DOHH2 (cell line): ENCODE measurements around the gene PLEKHM3.

Experiments
- H3F3A ChIP-seq: fragments of 200-600 bp; sonication (generic), shearing (Covaris generic); 2 replicates; pipeline ENCODE4 v1.6.0; 2016; ENCODE audit warnings: antibody characterized with exemption, mild to moderate bottlenecking; ENCODE audit not compliant: control insufficient read depth, insufficient read depth
- H3K27ac ChIP-seq: fragments of 200-600 bp; sonication (generic); 2 replicates; pipeline ENCODE4 v1.5.1; 2014; ENCODE audit warnings: low read depth, mild to moderate bottlenecking, low read length, moderate library complexity
- H3K27me3 ChIP-seq: fragments of 200-600 bp; sonication (generic); 2 replicates; pipeline ENCODE4 v1.6.1; 2014; ENCODE audit warnings: mild to moderate bottlenecking, low read length, mixed read lengths; ENCODE audit not compliant: control insufficient read depth
- H3K36me3 ChIP-seq: fragments of 200-600 bp; sonication (generic); 2 replicates; pipeline ENCODE4 v1.6.1; 2014; ENCODE audit warnings: mild to moderate bottlenecking, low read length, moderate library complexity, mixed read lengths; ENCODE audit not compliant: control insufficient read depth
- H3K4me1 ChIP-seq: fragments of 200-600 bp; sonication (generic); 2 replicates; pipeline ENCODE4 v1.6.1; 2014; ENCODE audit warnings: mild to moderate bottlenecking, low read length, mixed read lengths; ENCODE audit not compliant: control insufficient read depth
- H3K4me2 ChIP-seq: fragments of 200-600 bp; sonication (generic); 2 replicates; pipeline ENCODE4 v1.6.0; 2014; ENCODE audit warnings: mild to moderate bottlenecking, low read length, moderate library complexity
- H3K4me3 ChIP-seq: fragments of 200-600 bp; sonication (generic); 2 replicates; pipeline ENCODE4 v1.5.1; 2014; ENCODE audit warnings: mild to moderate bottlenecking, low read length, mixed read lengths
- H3K79me2 ChIP-seq: fragments of 200-600 bp; sonication (generic); 2 replicates; pipeline ENCODE4 v1.6.1; 2014; ENCODE audit warnings: mild to moderate bottlenecking, low read length, mixed read lengths; ENCODE audit not compliant: control insufficient read depth
- H3K9me2 ChIP-seq: fragments of 200-600 bp; sonication (generic); replicated peaks from 2 replicates; pipeline ENCODE4 v1.6.1; 2014; ENCODE audit warnings: mild to moderate bottlenecking, low read length, mixed read lengths; ENCODE audit not compliant: control insufficient read depth
- H3K9me3 ChIP-seq: fragments of 200-600 bp; sonication (generic); 2 replicates; pipeline ENCODE4 v1.6.1; 2014; ENCODE audit warnings: antibody characterized with exemption, low read length, mixed read lengths; ENCODE audit not compliant: control insufficient read depth, insufficient read depth
- H4K20me1 ChIP-seq: fragments of 200-600 bp; sonication (generic); 2 replicates; pipeline ENCODE4 v1.6.0; 2014; ENCODE audit warnings: low read depth, mild to moderate bottlenecking, antibody characterized with exemption, low read length, moderate library complexity; ENCODE audit not compliant: control insufficient read depth, insufficient read depth
- EZH2phosphoT487 ChIP-seq: fragments of 200-600 bp; sonication (generic); IDR thresholded peaks from 2 replicates; pipeline ENCODE4 v1.6.1; 2017; ENCODE audit warnings: borderline replicate concordance, mild to moderate bottlenecking, antibody characterized with exemption, low read length, moderate library complexity, mixed read lengths
- TF ChIP-seq, protein P1 (sequence below): fragments of 200-600 bp; sonication (generic); IDR thresholded peaks from one replicate; pipeline ENCODE4 v1.5.1; 2014; ENCODE audit warnings: antibody characterized with exemption, mild to moderate bottlenecking, low read depth, low read length; ENCODE audit not compliant: poor library complexity, severe bottlenecking

The PLEKHM3 gene

DNA sequence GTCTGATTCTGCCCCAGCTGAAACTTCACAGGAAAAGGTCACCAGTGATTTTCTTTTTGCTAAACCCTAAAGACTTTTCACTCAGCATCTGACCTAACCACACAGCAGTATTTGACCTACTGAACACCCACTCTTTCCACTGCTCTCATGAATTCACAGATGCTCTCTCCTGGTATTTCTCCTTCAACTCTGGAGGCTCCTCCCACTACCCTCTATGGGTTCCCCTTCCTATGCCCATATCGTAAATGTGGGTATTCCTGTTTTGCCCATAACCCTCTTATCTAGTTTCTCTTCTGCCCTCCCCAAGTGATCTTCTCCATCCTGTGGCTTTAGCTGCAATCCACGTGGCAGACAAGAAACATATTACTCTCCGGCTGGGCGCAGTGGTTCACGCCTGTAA is 7.6 kb downstream of the PLEKHM3 start:
- Histone ChIP-seq H3K27ac (no peak overlapping the region), H3K79me2 (no peaks in the 10 kb centered on the region), H3K9me2 (no peaks in the 10 kb centered on the region), H3K4me2 (no peak overlapping the region), H3K36me3 (no peaks in the 10 kb centered on the region), H3K27me3 (no peaks in the 10 kb centered on the region), H4K20me1 (no peaks in the 10 kb centered on the region), H3K9me3 (no peaks in the 10 kb centered on the region), H3F3A (no peaks in the 10 kb centered on the region), H3K4me3 (no peak overlapping the region), H3K4me1 (no peaks in the 10 kb centered on the region)
- TF ChIP-seq EZH2phosphoT487: no peak

DNA sequence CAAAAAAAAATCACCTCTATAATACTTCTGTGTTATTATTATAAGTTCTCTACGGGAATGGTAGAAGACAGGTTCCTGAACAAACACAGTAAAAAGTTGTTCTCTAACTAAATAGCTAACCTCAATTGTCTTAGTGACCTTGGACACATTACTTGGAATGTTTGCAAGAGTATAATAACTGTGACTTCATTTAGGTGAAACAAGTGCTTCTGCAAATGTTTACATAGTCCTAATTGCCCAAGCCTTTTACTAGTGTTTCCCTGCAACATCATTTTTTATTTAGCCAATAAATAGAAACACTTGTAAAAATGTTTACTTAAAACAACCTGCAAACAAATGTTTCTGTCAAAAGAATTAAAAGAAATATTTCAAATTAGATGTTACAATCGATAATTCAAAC is 9.9 kb downstream of the PLEKHM3 start:
- no peaks in the 10 kb centered on the region for H3K79me2 ChIP-seq
- H3K4me2 ChIP-seq: no peak overlapping the region
- H3K27ac ChIP-seq: no peak overlapping the region
- no peaks in the 10 kb centered on the region for H4K20me1 ChIP-seq
- H3K4me1 ChIP-seq: no peaks in the 10 kb centered on the region
- no peak for TF ChIP-seq EZH2phosphoT487
- TF ChIP-seq, protein P1, sequence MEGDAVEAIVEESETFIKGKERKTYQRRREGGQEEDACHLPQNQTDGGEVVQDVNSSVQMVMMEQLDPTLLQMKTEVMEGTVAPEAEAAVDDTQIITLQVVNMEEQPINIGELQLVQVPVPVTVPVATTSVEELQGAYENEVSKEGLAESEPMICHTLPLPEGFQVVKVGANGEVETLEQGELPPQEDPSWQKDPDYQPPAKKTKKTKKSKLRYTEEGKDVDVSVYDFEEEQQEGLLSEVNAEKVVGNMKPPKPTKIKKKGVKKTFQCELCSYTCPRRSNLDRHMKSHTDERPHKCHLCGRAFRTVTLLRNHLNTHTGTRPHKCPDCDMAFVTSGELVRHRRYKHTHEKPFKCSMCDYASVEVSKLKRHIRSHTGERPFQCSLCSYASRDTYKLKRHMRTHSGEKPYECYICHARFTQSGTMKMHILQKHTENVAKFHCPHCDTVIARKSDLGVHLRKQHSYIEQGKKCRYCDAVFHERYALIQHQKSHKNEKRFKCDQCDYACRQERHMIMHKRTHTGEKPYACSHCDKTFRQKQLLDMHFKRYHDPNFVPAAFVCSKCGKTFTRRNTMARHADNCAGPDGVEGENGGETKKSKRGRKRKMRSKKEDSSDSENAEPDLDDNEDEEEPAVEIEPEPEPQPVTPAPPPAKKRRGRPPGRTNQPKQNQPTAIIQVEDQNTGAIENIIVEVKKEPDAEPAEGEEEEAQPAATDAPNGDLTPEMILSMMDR: no peak
- no peaks in the 10 kb centered on the region for H3K9me2 ChIP-seq
- H3K9me3 ChIP-seq: no peaks in the 10 kb centered on the region
- H3K27me3 ChIP-seq: no peaks in the 10 kb centered on the region
- H3F3A ChIP-seq: no peaks in the 10 kb centered on the region
- no peak overlapping the region for H3K4me3 ChIP-seq
- no peaks in the 10 kb centered on the region for H3K36me3 ChIP-seq

DNA sequence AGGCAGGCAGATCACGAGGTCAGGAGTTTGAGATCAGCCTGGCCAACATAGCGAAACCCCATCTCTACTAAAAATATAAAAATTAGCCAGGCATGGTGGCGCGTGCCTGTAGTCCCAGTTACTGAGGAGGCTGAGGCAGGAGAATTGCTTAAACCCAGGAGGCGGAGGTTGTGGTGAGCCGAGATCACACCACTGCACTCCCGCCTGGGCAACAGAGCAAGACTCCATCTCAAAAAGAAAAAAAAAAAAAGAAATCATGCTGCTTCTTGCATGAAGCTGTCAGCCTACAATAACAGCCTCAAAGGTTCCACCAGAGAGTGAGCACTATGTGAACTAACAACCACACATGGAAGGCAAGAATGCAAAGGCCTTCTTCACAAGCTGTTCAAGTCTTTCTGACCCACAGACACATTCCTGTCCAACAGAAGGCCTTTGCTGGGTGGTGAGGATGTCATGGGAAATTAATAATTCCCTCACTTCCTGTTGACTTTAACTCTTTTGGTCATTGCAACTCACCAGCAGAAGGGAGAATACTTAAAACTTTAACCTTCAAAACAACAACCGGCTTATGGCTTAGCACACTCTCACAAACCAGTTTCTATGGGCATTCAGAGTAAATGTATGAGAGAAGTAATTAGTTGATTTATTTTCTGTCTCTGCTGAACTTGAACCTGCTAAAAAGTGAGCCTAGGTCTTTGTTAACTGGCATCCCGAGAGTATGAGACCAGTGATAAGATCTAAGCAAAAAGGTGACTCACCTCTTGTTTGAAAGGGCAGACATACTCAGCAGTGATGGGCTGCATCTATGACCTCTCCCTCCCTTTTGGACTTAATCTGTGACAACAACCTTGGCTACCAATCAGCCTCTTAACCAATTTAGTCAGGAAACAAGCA is 11.8 kb downstream of the PLEKHM3 start:
- H4K20me1 ChIP-seq: no peaks in the 10 kb centered on the region
- no peaks in the 10 kb centered on the region for H3K9me2 ChIP-seq
- H3K27me3 ChIP-seq: no peaks in the 10 kb centered on the region
- H3K4me2 ChIP-seq: no peak overlapping the region
- H3K36me3 ChIP-seq: no peaks in the 10 kb centered on the region
- no peaks in the 10 kb centered on the region for H3K79me2 ChIP-seq
- no peaks in the 10 kb centered on the region for H3K9me3 ChIP-seq
- no peak for TF ChIP-seq EZH2phosphoT487
- TF ChIP-seq, protein P1: no peak
- H3K27ac ChIP-seq: no peak overlapping the region
- H3F3A ChIP-seq: no peaks in the 10 kb centered on the region
- no peaks in the 10 kb centered on the region for H3K4me1 ChIP-seq
- no peak overlapping the region for H3K4me3 ChIP-seq

DNA sequence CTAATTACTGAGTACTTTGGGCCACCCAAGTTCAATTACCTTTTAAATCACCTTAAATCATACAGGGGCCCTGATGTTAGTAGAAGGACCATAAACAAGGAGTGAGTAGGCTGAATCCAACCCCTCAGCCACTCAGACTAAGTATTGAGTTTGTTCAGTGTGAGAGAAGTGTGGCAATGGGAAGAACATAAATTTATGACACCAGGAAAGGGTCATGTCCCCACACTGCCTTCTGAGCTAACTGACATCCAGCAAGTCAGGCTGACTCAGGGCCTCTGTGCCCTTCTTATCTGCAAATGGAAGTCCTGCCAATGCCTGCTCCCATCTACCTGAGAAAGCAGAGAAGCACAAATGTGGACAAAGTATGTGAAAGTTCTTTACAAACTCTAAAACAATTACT is 12.9 kb downstream of the PLEKHM3 start:
- H3K27ac ChIP-seq: no peak overlapping the region
- H3K9me2 ChIP-seq: no peaks in the 10 kb centered on the region
- H3K4me2 ChIP-seq: no peak overlapping the region
- no peak overlapping the region for H3K4me3 ChIP-seq
- no peak for TF ChIP-seq EZH2phosphoT487
- no peaks in the 10 kb centered on the region for H3K36me3 ChIP-seq
- H3F3A ChIP-seq: no peaks in the 10 kb centered on the region
- H3K79me2 ChIP-seq: no peaks in the 10 kb centered on the region
- no peaks in the 10 kb centered on the region for H3K4me1 ChIP-seq
- H4K20me1 ChIP-seq: no peaks in the 10 kb centered on the region
- no peaks in the 10 kb centered on the region for H3K9me3 ChIP-seq
- H3K27me3 ChIP-seq: no peaks in the 10 kb centered on the region
